Measurements from ENCODE around the gene ENOX1.

- no peak for TF ChIP-seq CTCF (IDR thresholded peaks at IDR 0.05)
- TF ChIP-seq GABPB1 (CRISPR knock-in tag; IDR thresholded peaks at IDR 0.05): no peak
- TF ChIP-seq ZBTB21 (CRISPR knock-in tag; IDR thresholded peaks at IDR 0.05; ENCODE audit: borderline replicate concordance): no peak
- TF ChIP-seq CBFB (CRISPR knock-in tag; IDR thresholded peaks at IDR 0.05; ENCODE audit: low read depth): no peak
- TF ChIP-seq NR2C2 (CRISPR knock-in tag; IDR thresholded peaks at IDR 0.05): no peak
- TF ChIP-seq USF2 (CRISPR knock-in tag; IDR thresholded peaks at IDR 0.05): no peak
- no peak for TF ChIP-seq E2F1 (CRISPR knock-in tag; IDR thresholded peaks at IDR 0.05)
- no peak for TF ChIP-seq ARID4B (CRISPR knock-in tag; IDR thresholded peaks at IDR 0.05; ENCODE audit: borderline replicate concordance)
- no peak for TF ChIP-seq MAX (CRISPR knock-in tag; IDR thresholded peaks at IDR 0.05)
- no peak for TF ChIP-seq ATF3 (CRISPR knock-in tag; conservative IDR thresholded peaks at IDR 0.05)
Measured at GRCh38 chr13:43289470-43290255, 497.1 kb downstream of the ENOX1 start.
